Ishikawa (cell line): ENCODE measurements around the gene ZMYND15.

Experiments used
- CEBPB ChIP-seq: IDR thresholded peaks from 2 replicates; pipeline ENCODE4 v1.6.1; 2012
- CREB1 ChIP-seq: IDR thresholded peaks from 2 replicates; pipeline ENCODE4 v1.6.1; 2012; ENCODE audit warnings: low read depth
- EGR1 ChIP-seq: IDR thresholded peaks from 2 replicates; pipeline ENCODE4 v1.6.1; 2012
- EP300 ChIP-seq: IDR thresholded peaks from 2 replicates; pipeline ENCODE4 v1.6.1; 2012; ENCODE audit warnings: borderline replicate concordance
- FOXM1 ChIP-seq: IDR thresholded peaks from 2 replicates; pipeline ENCODE4 v1.6.1; 2012; ENCODE audit warnings: low read depth, borderline replicate concordance
- MAX ChIP-seq: IDR thresholded peaks from 2 replicates; pipeline ENCODE4 v1.6.1; 2012
- NFIC ChIP-seq: IDR thresholded peaks from 2 replicates; pipeline ENCODE4 v1.6.1; 2012
- RAD21 ChIP-seq: IDR thresholded peaks from 2 replicates; pipeline ENCODE4 v1.6.1; 2012; ENCODE audit warnings: low read depth
- REST ChIP-seq: IDR thresholded peaks from 2 replicates; pipeline ENCODE4 v1.6.1; 2012; ENCODE audit warnings: low read depth, mild to moderate bottlenecking
- TAF1 ChIP-seq: IDR thresholded peaks from 2 replicates; pipeline ENCODE4 v1.6.1; 2012; ENCODE audit warnings: low read depth, mild to moderate bottlenecking
- TCF12 ChIP-seq: IDR thresholded peaks from 2 replicates; pipeline ENCODE4 v1.6.1; 2012; ENCODE audit warnings: low read depth
- TEAD4 ChIP-seq: IDR thresholded peaks from 2 replicates; pipeline ENCODE4 v1.6.1; 2012
- USF1 ChIP-seq: IDR thresholded peaks from 2 replicates; pipeline ENCODE4 v1.6.1; 2012
- YY1 ChIP-seq: IDR thresholded peaks from 2 replicates; pipeline ENCODE4 v1.6.1; 2012; ENCODE audit warnings: low read depth
- ZBTB7A ChIP-seq: IDR thresholded peaks from 2 replicates; pipeline ENCODE4 v1.6.1; 2012; ENCODE audit warnings: low read depth

The ZMYND15 gene

GRCh38 chr17:4717791-4718190, 21.8 kb upstream of the ZMYND15 start:
- TF ChIP-seq TEAD4 (no peak), REST (no peak), ZBTB7A (no peak), MAX (no peak)

- TF ChIP-seq TEAD4 (no peak), CEBPB (no peak), EGR1 (no peak), YY1 (no peak), NFIC (no peak), REST (no peak), CREB1 (no peak), EP300 (no peak)
Observed at GRCh38 chr17:4718276-4718675, 21.4 kb upstream of the ZMYND15 start.

GRCh38 chr17:4719146-4719545, 20.5 kb upstream of the ZMYND15 start:
- TF ChIP-seq MAX (no peak), NFIC (no peak), TCF12 (no peak), TEAD4 (no peak), RAD21 (no peak), CREB1 (no peak), YY1 (no peak), REST (no peak), ZBTB7A (no peak)

GRCh38 chr17:4719684-4720221, 19.9 kb upstream of the ZMYND15 start:
- no peak for TF ChIP-seq FOXM1
- no peak for TF ChIP-seq TEAD4
- no peak for TF ChIP-seq EP300
- no peak for TF ChIP-seq NFIC
- no peak for TF ChIP-seq MAX
- TF ChIP-seq RAD21, result no peak
- TF ChIP-seq ZBTB7A, result no peak
- TF ChIP-seq YY1, result no peak
- TF ChIP-seq TCF12, result no peak
- no peak for TF ChIP-seq TAF1
- no peak for TF ChIP-seq CEBPB
- TF ChIP-seq USF1, result no peak
- TF ChIP-seq REST, result no peak
- no peak for TF ChIP-seq EGR1
- TF ChIP-seq CREB1, result no peak
